HepG2 (cell line): ENCODE data around the gene ASTN1. TPM values are rescaled to one million over a fixed set of nuclear protein-coding genes. Genes with fewer than 3 reads are reported as not detected.

ENCODE experiments used
- ATAC-seq: fragments of 200-7000 bp; cut with Tn5 transposase; 3 replicates; pipeline ENCODE4 v1.9.1; 2020; ENCODE audit warnings: mild to moderate bottlenecking, moderate library complexity
- BruUV-seq: library from RNA; stranded (reverse); fragments of 400-500 nt; replicated peaks from 2 replicates; lab custom pipeline; 2021; lab: Mats Ljungman, UMichigan
- CTCF ChIA-PET: fragments of 300-600 bp; formaldehyde crosslinking; extraction: SDS; loops from one replicate; lab custom pipeline; 2021; ENCODE audit warnings: low total read pairs, inconsistent platforms, low intra/inter-chr PET ratio; lab: Yijun Ruan, JAX
- POLR2A ChIA-PET: fragments of 350-600 bp; sonication (Branson Sonifier 250); formaldehyde crosslinking; loops from one replicate; lab custom pipeline; 2020; ENCODE audit warnings: antibody characterized with exemption, inconsistent platforms; lab: Yijun Ruan, JAX
- DNase-seq: peaks from one replicate; pipeline ENCODE4 v3.0.0-alpha.2; 2015; ENCODE audit warnings: low spot score
- FAIRE-seq: peaks from 3 replicates; lab custom pipeline; 2011; peaks lifted over from hg19 to GRCh38; lab: Jason Lieb, UNC
- H2AFZ ChIP-seq: one replicate; pipeline ENCODE4 v1.6.1; 2011; ENCODE audit warnings: low read length, inconsistent platforms
- H3K27ac ChIP-seq: fragments of 300-600 bp; 3 replicates; pipeline ENCODE4 v1.8.0; 2011; ENCODE audit warnings: mixed run types, mild to moderate bottlenecking, mixed read lengths, low read length, inconsistent platforms; ENCODE audit not compliant: insufficient read depth; ENCODE audit errors: extremely low read length
- H3K27me3 ChIP-seq, 2 experiments: fragments of 200-600 bp in 1 of 2; 2 replicates in 1 of 2; 3 replicates in 1 of 2; pipeline versions ENCODE4 v1.6.0 to v1.8.0; 2011; ENCODE audit warnings: low read length in 2 of 2, mild to moderate bottlenecking in 2 of 2, moderate library complexity in 2 of 2, inconsistent platforms in 1 of 2; ENCODE audit not compliant: insufficient read depth in 2 of 2, control insufficient read depth in 1 of 2
- H3K36me3 ChIP-seq, 2 experiments: fragments of 200-600 bp in 1 of 2; replicated peaks in 1 of 2; 2 replicates in 1 of 2; 3 replicates in 1 of 2; pipeline versions ENCODE4 v1.5.1 to v1.8.0; 2011; ENCODE audit warnings: low read length in 2 of 2, inconsistent platforms in 1 of 2; ENCODE audit not compliant: insufficient read depth in 2 of 2, control insufficient read depth in 1 of 2
- H3K4me1 ChIP-seq: 2 replicates; pipeline ENCODE4 v1.5.1; 2012; ENCODE audit warnings: low read length, inconsistent platforms; ENCODE audit not compliant: insufficient read depth
- H3K4me2 ChIP-seq: 2 replicates; pipeline ENCODE4 v1.6.0; 2011; ENCODE audit warnings: low read depth, low read length, inconsistent platforms
- H3K4me3 ChIP-seq, 3 experiments: fragments of 200-600 bp in 1 of 3; sonication (generic), shearing (Covaris generic) in 1 of 3; replicated peaks in 1 of 3; 2 replicates each; pipeline ENCODE4 v1.5.1; 2011 to 2016; ENCODE audit warnings: low read length in 3 of 3, inconsistent platforms in 2 of 3, low read depth in 2 of 3, mild to moderate bottlenecking in 2 of 3, control low read depth in 1 of 3, mixed read lengths in 1 of 3; ENCODE audit not compliant: insufficient read depth in 1 of 3
- H3K79me2 ChIP-seq: one replicate; pipeline ENCODE4 v1.6.1; 2011; ENCODE audit warnings: low read length, inconsistent platforms; ENCODE audit not compliant: insufficient read depth
- H3K9ac ChIP-seq: 2 replicates; pipeline ENCODE4 v1.6.0; 2011; ENCODE audit warnings: mild to moderate bottlenecking, low read depth, low read length, inconsistent platforms; ENCODE audit not compliant: insufficient read depth
- H3K9me3 ChIP-seq: 2 replicates; pipeline ENCODE4 v1.5.1; 2012; ENCODE audit warnings: mild to moderate bottlenecking, low read length
- H4K20me1 ChIP-seq: 2 replicates; pipeline ENCODE4 v1.6.0; 2011; ENCODE audit warnings: inconsistent platforms, mild to moderate bottlenecking, low read length, moderate library complexity; ENCODE audit not compliant: insufficient read depth
- BCL6 ChIP-seq: IDR thresholded peaks from 2 replicates; pipeline ENCODE4 v1.6.1; 2016; ENCODE audit warnings: missing genetic modification reagents, missing compliant biosample characterization
- NR3C1 ChIP-seq: sonication (generic); formaldehyde crosslinking; IDR thresholded peaks from 2 replicates; pipeline ENCODE4 v1.4.0; 2020; ENCODE audit warnings: missing genetic modification reagents
- YY1 ChIP-seq: IDR thresholded peaks from 2 replicates; pipeline ENCODE4 v1.6.1; 2011; ENCODE audit warnings: low read length, low read depth, moderate library complexity, mild to moderate bottlenecking; ENCODE audit not compliant: insufficient read depth, insufficient replicate concordance
- ZNF282 ChIP-seq: fragments of 450-650 bp; IDR thresholded peaks from 2 replicates; pipeline ENCODE4 v1.6.1; 2018; ENCODE audit not compliant: partially characterized antibody
- WGBS: methylation state at CpG from one replicate; pipeline ENCODE4 v1.1.6; 2017; ENCODE audit warnings: low lambda C conversion rate; 5-methylcytosine and 5-hydroxymethylcytosine counted together
- in situ Hi-C: cut with HindIII; loops from 2 replicates; pipeline ENCODE4 v1.10.0; 2017; ENCODE audit warnings: low pct_unique_long_range_greater_than_20kb; ENCODE audit not compliant: extremely low pct_ligation_motif_present
- intact Hi-C: fragments of 100-400 bp; cut with micrococcal nuclease; formaldehyde crosslinking; loops from one replicate; pipeline ENCODE4 v1.10.0; 2022; ENCODE audit not compliant: unreplicated experiment
- polyA plus RNA-seq, 8 experiments: library from polyadenylated mRNA; depleted of rRNA in 3 of 8; stranded (reverse) in 7 of 8; unstranded in 1 of 8; fragments of >200 nt; fragmentation: Illumina TruSeq in 4 of 8; extraction: Trizol in 4 of 8; gene quantifications; 2 replicates each; pipeline versions ENCODE4 v1.2.1 to v1.2.3, GENCODE V29; 2011 to 2016; ENCODE audit warnings: low read depth in 4 of 8, missing spikeins in 1 of 8, mixed read lengths in 1 of 8; ENCODE audit not compliant: insufficient read depth in 1 of 8
- total RNA-seq, 5 experiments: library from RNA; depleted of rRNA; stranded (reverse); fragments of >200 nt; fragmentation: Illumina TruSeq; extraction: Trizol; gene quantifications; 2 replicates each; pipeline ENCODE4 v1.2.3, GENCODE V29; 2016; ENCODE audit warnings: low read depth in 1 of 5
- TF ChIP-seq, protein P1 (sequence below): sonication (generic); formaldehyde crosslinking; IDR thresholded peaks from 2 replicates; pipeline ENCODE4 v1.9.0; 2021; ENCODE audit warnings: mild to moderate bottlenecking, missing genetic modification reagents

Gene ASTN1
- total and polyA plus RNA-seq, 2 of the 13 experiments (the other 11 are each of a cell fraction or from before 2014, with no cell fraction given) = not detected

DNA sequence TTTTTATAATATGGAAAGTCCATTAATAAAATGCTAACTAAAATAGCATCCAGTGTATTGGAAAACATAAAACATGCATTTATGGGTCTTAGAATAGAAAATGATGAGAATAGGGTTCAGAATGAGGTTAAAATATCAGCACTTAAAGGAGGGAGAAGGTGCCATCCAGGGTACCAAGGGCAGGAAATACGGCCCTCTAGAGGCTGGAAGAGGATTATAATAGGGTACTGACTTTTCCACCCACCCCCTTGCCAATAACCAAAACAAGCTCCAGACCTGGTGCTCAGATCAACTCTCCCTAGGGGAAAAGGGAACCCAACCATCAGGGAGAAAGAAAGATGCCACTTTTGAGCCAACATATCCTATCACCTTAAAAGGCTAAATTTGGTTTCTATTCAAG, 26.7 kb downstream of the ASTN1 start (continued):
- TF ChIP-seq, protein P1, sequence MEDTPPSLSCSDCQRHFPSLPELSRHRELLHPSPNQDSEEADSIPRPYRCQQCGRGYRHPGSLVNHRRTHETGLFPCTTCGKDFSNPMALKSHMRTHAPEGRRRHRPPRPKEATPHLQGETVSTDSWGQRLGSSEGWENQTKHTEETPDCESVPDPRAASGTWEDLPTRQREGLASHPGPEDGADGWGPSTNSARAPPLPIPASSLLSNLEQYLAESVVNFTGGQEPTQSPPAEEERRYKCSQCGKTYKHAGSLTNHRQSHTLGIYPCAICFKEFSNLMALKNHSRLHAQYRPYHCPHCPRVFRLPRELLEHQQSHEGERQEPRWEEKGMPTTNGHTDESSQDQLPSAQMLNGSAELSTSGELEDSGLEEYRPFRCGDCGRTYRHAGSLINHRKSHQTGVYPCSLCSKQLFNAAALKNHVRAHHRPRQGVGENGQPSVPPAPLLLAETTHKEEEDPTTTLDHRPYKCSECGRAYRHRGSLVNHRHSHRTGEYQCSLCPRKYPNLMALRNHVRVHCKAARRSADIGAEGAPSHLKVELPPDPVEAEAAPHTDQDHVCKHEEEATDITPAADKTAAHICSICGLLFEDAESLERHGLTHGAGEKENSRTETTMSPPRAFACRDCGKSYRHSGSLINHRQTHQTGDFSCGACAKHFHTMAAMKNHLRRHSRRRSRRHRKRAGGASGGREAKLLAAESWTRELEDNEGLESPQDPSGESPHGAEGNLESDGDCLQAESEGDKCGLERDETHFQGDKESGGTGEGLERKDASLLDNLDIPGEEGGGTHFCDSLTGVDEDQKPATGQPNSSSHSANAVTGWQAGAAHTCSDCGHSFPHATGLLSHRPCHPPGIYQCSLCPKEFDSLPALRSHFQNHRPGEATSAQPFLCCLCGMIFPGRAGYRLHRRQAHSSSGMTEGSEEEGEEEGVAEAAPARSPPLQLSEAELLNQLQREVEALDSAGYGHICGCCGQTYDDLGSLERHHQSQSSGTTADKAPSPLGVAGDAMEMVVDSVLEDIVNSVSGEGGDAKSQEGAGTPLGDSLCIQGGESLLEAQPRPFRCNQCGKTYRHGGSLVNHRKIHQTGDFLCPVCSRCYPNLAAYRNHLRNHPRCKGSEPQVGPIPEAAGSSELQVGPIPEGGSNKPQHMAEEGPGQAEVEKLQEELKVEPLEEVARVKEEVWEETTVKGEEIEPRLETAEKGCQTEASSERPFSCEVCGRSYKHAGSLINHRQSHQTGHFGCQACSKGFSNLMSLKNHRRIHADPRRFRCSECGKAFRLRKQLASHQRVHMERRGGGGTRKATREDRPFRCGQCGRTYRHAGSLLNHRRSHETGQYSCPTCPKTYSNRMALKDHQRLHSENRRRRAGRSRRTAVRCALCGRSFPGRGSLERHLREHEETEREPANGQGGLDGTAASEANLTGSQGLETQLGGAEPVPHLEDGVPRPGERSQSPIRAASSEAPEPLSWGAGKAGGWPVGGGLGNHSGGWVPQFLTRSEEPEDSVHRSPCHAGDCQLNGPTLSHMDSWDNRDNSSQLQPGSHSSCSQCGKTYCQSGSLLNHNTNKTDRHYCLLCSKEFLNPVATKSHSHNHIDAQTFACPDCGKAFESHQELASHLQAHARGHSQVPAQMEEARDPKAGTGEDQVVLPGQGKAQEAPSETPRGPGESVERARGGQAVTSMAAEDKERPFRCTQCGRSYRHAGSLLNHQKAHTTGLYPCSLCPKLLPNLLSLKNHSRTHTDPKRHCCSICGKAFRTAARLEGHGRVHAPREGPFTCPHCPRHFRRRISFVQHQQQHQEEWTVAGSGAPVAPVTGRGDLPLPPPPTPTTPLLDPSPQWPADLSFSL (CRISPR knock-in tag) = no peak
- TF ChIP-seq NR3C1 = no peak
- TF ChIP-seq BCL6 (CRISPR knock-in tag) = no peak
- TF ChIP-seq, all 625 proteins: peak for 0

DNA sequence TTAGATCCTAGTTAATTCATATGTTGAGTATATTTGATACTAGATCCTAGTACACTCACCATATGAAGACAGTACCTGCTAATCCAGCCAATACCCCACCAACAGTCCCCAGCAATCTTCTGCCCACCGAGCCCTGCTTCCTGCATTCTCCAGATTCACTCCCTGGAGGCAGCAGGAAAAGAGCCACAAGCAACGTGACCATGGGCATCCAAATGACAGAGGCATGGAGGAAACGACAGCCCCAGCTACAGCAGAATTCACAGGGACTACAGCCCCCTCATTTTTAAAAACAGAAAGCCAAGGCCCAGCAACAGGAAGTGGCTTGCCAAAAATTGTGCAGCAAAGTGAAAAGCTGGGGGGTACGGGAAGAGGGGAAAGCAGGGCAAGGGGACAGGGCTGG, 29.3 kb downstream of the ASTN1 start:
- no peaks in the 10 kb centered on the region for H3K36me3 ChIP-seq
- H3K9me3 ChIP-seq = no peaks in the 10 kb centered on the region
- ChIA-PET POLR2A (no interaction called here), CTCF (no interaction called here)
- no peak overlapping the region for H3K27ac ChIP-seq
- ATAC-seq = no peak
- no peak overlapping the region for H3K4me2 ChIP-seq
- H2AFZ ChIP-seq = no peak overlapping the region
- H3K9ac ChIP-seq = no peak overlapping the region
- in situ Hi-C loops = no loop called here
- 3% methylated on average over 4 of the region's 4 CpGs for WGBS
- no peaks in the 10 kb centered on the region; a peak in 1 of 5 replicates for H3K27me3 ChIP-seq
- no peaks in the 10 kb centered on the region for H3K4me1 ChIP-seq
- TF ChIP-seq ZNF282 (no peak), YY1 (no peak)
- no peak overlapping the region for H3K4me3 ChIP-seq
- BruUV-seq = no TSS peak
- no peak for FAIRE-seq
- H3K79me2 ChIP-seq = no peaks in the 10 kb centered on the region
- no peak for DNase-seq
- intact Hi-C loops = no loop called here
- no peaks in the 10 kb centered on the region for H4K20me1 ChIP-seq
